GM21737 (cell line): ENCODE results near the gene SCUBE1.

Source experiments
- ATAC-seq: cut with Tn5 transposase; IDR thresholded peaks from one replicate; pipeline ENCODE4 v1.9.1; 2021; ENCODE audit warnings: mild to moderate bottlenecking, moderate library complexity; ENCODE audit not compliant: unreplicated experiment

Gene SCUBE1

DNA sequence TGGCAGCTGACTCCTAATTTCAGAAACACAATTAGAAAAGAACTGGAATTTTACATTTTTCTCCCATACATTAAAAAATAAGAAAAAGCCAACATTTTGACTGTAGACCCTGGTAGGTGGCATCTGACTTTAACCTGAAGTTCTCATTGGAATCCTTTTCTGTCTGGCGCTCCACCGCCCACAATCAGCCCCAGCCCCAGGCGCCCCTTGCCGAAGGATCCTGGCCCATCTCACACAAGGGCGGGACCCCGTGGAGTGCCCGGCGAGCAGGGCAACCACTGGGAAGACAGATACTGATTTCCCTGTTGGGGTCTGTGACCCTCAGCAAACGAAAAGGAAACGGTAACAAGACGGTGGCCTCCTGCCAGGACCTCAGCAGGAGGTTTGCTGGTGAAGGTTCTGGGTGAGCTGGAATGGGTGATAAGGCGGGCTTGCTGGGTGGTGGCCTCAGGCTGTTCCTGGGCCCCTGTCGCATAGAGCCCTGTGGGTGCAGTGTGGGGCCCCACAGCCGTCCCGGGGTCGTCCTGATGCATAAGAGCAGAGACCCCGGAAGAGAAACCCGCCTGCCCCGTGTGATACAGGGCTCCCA, 176.1 kb downstream of the SCUBE1 start:
- ATAC-seq = no peak

DNA sequence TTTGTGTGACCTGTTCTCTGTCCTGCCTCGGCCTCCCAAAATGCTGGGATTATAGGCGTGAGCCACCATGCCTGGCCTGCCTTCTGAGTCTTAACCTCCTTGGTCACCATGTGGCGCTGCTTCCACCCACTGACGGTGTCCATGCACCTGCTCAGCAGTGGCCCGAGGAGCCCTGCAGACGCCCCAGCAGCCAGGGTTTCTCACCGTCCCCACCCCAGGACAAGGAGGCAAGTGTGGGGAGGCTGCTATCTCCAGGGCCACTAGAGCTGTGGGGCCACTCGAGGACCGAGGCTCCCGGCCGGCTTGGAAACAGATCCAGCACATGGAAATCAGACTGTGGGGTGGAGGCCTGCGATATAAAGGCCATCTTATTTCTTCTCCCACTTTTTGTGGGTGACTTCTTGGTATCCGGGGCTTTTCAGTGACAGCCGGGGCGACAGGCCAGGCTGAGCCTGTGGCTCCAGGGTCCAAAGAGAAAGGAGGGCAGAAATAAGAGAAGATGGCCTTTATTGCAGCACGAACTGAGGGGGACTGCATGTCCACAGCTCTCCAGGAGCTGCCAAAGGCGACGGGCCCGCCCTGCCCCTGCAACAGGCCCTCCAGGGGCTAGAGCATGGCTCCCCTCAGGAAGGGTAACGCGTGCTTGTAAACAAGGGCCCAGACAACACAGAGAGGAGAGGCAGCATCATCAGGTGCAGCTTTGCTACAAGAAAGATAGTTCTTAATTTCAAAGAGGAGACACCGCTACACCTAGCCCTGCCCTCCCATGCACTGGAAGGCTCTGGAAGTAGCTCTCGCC, 176.8 kb downstream of the SCUBE1 start:
- ATAC-seq = no peak

- no peak for ATAC-seq
Measured at GRCh38 chr22:43164636-43165035, 178.5 kb downstream of the SCUBE1 start.

- ATAC-seq = no peak
Measured at GRCh38 chr22:43163241-43163795, 179.9 kb downstream of the SCUBE1 start.

GRCh38 chr22:43162412-43163150, 180.6 kb downstream of the SCUBE1 start:
- no peak for ATAC-seq

DNA sequence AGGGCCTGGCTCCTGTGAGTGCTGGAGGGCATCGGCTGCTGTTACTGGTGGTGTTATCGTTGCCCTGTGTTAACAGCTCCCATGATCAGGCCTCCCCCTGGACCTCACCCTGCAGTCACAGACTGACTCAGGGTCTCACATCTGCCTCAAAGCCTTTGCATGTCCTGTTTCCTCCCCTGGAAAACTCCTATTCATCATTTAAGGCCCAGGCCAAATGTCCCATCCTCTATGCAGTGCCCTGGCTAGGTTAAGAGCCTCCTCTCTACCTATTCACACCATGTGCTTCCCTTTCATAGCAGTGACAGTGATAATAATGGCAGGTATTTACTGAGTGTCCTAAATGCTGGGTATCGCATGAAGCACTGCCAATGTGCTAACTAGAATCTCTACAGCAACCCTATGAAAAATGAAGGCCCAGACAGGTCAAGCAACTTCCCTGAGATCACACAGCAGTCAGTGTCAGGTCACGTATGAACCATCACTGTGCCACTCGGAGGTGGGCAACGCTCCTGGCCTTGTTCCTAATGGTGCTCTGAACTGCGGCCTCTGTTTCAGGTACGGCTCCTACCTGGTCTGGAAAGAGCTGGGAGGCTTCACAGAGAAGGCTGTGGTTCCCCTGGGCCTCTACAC, 182.6 kb downstream of the SCUBE1 start:
- no peak for ATAC-seq

GRCh38 chr22:43159484-43160178, 183.5 kb downstream of the SCUBE1 start:
- no peak for ATAC-seq

DNA sequence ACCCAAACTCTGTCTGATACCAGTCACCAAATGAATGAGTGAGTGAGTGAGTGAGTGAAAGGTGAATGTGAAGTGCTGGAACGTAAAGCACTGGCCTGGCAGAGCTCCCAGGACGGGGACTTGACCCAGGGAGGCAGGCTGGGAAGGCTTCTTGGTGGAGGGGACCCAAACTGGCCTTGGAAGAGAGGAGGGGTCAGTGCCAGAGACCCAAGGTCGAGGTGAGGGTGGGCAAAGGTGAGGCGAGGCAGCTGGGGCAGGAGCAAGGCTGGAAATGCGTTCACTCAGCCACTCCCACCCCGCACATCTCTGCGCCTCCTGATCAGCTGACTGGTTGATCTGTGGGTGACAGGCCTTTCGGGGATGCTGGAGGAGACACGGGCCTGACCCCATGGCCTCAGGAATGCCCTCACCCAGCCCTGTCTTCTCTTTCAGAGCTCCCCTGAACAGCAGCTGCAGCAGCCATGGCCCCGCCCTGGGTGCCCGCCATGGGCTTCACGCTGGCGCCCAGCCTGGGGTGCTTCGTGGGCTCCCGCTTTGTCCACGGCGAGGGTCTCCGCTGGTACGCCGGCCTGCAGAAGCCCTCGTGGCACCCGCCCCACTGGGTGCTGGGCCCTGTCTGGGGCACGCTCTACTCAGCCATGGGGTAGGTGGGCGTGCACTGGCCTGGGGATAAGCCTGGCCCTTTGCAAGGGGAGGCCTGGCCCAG, 184.2 kb downstream of the SCUBE1 start:
- no peak for ATAC-seq

DNA sequence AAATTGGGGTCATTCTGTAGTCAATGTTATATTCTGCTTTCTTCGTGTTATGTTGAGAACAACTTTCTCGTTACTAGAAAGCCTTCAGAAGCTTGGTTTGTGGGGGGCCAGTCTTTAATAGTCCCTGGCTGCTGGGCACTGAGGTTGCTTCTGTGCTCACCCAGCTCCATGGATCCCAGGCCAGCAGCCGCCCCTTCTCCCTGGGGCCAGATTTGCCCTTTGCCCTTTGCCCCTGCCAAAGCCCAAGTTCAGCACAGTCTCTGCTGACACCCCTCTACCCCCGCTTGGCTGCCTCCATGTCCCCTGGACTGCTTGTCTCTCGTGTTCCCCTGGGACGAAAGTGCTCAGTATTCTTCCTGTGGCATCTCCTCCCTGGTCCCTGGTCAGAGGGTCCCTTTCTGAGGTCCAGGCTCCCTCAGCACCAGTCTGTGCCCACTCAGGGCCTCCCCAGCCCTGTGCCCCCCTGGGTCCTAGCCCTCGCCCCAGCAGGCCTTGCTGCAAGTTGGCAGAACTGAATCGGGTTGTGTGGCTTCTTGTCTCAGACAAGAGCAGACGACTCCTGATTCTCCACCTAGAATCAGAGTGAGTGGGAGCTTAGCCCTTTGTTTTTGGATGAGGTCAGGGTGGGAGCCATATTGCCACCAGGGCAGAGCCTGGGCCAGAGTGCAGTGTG, 185.2 kb downstream of the SCUBE1 start:
- ATAC-seq = no peak

DNA sequence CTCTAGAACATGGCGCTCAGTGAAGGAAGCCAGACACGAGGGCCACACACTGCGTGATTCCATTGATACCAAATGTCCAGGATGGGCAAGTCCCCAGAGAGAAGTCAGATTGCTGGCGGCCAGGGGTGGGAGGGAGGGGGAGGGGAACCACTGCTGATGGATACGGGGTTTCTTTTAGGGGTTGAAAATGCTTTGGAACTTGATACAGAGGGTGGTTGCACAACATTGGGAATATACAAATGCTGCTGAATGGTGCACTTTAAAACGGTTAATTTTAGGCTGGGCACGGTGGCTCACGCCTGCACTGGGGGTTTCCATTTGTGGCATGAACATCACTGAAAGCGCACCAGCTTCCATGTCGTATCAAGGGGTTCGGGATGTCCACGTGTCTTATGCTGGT, 186.8 kb downstream of the SCUBE1 start:
- no peak for ATAC-seq

- no peak for ATAC-seq
Measured at GRCh38 chr22:43155789-43156188, 187.4 kb downstream of the SCUBE1 start.

- no peak for ATAC-seq
Measured at GRCh38 chr22:43154887-43155536, 188.2 kb downstream of the SCUBE1 start.

DNA sequence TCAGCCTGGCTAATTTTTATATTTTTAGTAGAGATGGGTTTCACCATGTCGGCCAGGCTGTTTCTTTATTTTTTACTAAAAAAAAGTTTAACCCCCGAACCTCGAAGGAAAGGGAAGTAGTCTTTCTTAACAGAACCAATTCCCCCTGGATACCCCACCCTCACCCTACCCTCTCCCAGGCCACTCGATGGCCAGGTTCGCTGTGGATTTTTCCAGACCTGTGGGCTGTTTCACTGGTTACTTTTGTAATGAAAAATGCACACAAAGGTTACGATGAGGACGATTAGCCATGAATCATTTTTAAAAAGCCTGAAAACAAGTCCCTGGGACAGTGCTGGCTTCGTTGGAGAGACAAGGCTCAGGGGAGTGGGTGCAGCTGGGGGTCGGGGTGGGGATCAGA, 189.3 kb downstream of the SCUBE1 start:
- no peak for ATAC-seq

DNA sequence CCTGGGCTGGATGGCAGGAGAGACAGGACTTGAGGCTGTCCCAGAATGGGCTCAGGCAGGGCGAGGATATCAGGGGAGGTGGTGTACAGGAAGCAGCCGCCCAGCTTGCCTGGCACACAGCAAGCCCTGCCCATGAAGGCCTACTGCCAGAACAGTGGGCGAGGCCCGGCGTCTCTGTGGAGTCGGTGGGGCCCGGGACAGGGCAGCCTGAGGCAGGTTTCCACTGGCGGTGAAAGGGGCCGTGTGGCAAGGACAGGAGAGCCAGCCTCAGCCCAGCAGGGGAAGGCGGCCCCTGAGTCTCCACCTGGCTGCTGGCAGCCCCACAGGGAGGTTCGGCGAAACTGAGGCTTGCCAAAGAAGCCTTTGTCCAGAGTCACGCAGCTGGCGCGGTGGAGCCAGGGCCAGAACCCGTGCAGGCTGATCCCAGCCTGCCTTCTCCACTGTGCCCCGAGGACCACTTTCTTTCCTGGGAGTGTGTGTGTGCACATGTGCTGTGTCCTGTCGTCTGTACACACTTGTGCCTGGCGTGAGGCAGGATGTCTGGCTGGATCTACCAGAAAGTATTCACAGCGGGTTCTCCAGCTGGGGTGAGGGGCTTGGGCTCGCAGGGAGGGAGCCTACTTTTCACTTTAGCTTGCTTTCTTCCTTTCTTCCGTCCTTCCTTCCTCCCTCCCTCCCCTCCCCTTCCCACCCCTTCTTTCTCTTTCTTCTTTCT, 190.7 kb downstream of the SCUBE1 start:
- no peak for ATAC-seq

DNA sequence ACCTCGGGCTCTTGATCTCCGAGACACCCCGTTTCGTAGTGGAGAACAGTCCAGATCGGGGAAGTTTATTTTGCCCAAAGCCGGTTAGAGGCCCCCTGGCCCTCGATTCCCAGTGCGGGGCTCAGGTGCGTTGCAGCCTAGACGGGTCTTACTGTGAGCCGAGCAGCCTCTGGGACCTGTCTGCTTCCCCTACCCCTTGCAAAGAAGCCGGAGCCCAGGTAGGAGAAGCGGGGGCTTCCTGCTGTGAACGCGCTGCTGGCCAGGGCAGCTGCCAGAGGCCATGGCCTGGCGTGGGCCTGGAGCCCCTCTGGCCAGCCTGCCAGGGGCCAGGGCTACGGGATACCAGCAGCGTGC, 191.2 kb downstream of the SCUBE1 start:
- ATAC-seq = no peak

DNA sequence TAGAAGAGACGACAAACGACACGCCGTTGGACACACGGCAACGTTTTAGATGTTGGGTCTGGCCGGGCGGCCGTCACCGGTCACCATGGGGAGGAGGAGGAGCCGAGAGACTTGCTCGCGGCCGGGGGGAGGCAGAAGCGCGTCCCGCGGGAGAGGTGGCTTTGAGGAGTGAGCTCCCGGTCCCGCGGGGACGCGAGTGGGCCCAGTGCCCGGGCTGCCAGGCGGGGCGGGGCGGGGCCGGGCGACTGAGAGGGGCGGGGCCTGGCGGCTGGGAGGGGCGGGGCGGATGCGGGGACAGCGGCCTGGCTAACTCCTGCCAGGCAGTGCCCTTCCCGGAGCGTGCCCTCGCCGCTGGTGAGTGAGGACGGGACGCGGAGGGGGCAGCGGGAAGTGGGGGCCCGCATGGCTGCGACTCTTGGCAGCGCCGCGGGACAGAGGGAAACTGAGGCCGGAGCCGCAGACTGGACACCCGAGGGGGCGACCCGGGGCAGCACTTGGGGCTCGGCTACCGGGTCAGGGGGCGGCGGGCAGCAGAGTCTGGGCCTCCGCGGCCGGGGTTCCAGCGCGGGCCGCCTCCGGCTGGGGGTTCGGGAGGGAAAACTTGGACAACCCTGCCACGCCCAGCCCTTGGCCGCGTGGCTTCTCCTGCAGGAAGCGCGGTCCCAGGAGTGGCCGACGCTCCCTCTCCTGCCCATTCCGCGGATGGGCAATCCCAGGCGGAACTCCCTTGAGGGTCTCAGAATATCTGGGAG, 191.7 kb downstream of the SCUBE1 start, which contains the start of gene TSPO:
Gene TSPO (plus strand): TSS at position 309 of the 752 bp plus-strand sequence. CDS start 7,680 bp downstream, outside the sequence.
- no peak for ATAC-seq

- no peak for ATAC-seq
Measured at GRCh38 chr22:43150731-43151206, 192.4 kb downstream of the SCUBE1 start.
